BJ (cell line): ENCODE measurements around the gene PNMA1. TPM values are rescaled to one million over a fixed set of nuclear protein-coding genes. Genes with fewer than 3 reads are reported as not detected.

Source experiments
- CTCF ChIA-PET: fragments of 350-600 bp; formaldehyde crosslinking; extraction: SDS; loops from one replicate; lab custom pipeline; 2021; ENCODE audit warnings: antibody characterized with exemption, inconsistent platforms; lab: Yijun Ruan, JAX
- POLR2A ChIA-PET: fragments of 300-600 bp; sonication (Branson Sonifier 250); formaldehyde crosslinking; extraction: SDS; loops from one replicate; lab custom pipeline; 2021; ENCODE audit warnings: antibody characterized with exemption; lab: Charles Lee
- DNase-seq: peaks from one replicate; pipeline ENCODE4 v3.0.0-alpha.2; 2011; ENCODE audit warnings: low read depth
- H3K27me3 ChIP-seq: 2 replicates; pipeline ENCODE4 v1.6.0; 2011; ENCODE audit warnings: low read length; ENCODE audit not compliant: control insufficient read depth, insufficient read depth
- H3K36me3 ChIP-seq: 2 replicates; pipeline ENCODE4 v1.5.1; 2011; ENCODE audit warnings: low read length; ENCODE audit not compliant: control insufficient read depth, insufficient read depth
- H3K4me3 ChIP-seq: 2 replicates; pipeline ENCODE4 v1.5.1; 2011; ENCODE audit warnings: low read depth, mild to moderate bottlenecking, control low read depth, low read length
- CTCF ChIP-seq: IDR thresholded peaks from 2 replicates; pipeline ENCODE4 v1.5.1; 2011; ENCODE audit warnings: low read depth, mild to moderate bottlenecking, control low read depth, inconsistent platforms, low read length, moderate library complexity; ENCODE audit not compliant: insufficient read depth
- polyA plus RNA-seq: library from polyadenylated mRNA; depleted of rRNA; stranded (reverse); fragments of >200 nt; gene quantifications from 2 replicates; pipeline ENCODE4 v1.2.3, GENCODE V29; 2011

PNMA1 gene
- polyA plus RNA-seq, 1 experiment: 11.6 TPM

DNA sequence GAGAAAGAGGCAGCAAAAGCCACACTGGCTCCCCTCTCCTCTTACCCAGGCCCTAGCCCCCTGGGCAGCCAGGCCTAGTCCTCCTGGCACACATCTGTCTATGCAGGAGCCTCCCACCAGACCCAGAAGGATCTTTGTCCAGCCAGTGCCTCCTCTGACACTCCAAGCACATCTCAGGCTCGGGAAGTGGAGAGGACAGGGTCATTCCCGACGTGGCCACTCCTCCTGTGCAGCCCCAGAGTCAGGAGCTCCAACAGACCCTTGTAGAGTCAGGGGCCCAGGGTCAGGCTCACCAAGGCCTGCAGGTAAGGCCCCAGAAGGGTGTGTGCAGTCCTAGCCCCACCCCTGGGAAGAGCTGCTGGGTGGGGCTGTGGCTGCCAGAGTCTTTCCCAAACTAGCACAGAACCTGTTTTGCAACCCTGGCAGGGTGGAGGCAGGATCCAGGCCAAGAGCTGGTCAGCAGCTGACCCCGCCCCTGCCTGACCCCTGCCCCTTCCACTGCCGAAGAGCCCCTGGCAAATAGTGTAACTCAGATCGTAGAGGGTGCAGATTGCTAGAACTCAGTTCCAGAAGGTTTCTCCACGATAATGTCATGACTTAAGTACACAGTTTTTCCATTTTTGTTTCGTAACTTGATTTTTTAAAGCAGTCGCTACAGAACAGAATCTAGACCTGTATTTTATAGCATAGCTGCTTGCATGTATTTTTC lies 26.6 kb upstream of the PNMA1 start:
- POLR2A ChIA-PET: interaction anchor here (0.6 kb wide), 2 partner anchors 14 to 16 kb away, joined by 3 read pairs; no protein-coding TSS in a partner anchor
- Histone ChIP-seq H3K27me3 (no peaks in the 10 kb centered on the region), H3K4me3 (no peak overlapping the region), H3K36me3 (peaks cover 27% of the 10 kb centered on the region)
- CTCF ChIA-PET: interaction anchor here (0.6 to 6.4 kb wide), 9 partner anchors 9 to 109 kb away, joined by 3 to 45 read pairs (median 5); no protein-coding TSS in a partner anchor
- no peak for TF ChIP-seq CTCF
- no peak for DNase-seq

GRCh38 chr14:73739899-73740617 lies 25.9 kb upstream of the PNMA1 start:
- peaks cover 30% of the 10 kb centered on the region for H3K36me3 ChIP-seq
- POLR2A ChIA-PET: interaction anchor here (0.6 kb wide), 1 partner anchor 15 kb away, joined by 3 read pairs; no protein-coding TSS in a partner anchor
- no peak for TF ChIP-seq CTCF
- no peak overlapping the region for H3K4me3 ChIP-seq
- CTCF ChIA-PET: interaction anchor here (0.6 to 6.4 kb wide), 7 partner anchors 12 to 110 kb away, joined by 3 to 45 read pairs (median 4); no protein-coding TSS in a partner anchor
- H3K27me3 ChIP-seq: no peaks in the 10 kb centered on the region
- DNase-seq: no peak

DNA sequence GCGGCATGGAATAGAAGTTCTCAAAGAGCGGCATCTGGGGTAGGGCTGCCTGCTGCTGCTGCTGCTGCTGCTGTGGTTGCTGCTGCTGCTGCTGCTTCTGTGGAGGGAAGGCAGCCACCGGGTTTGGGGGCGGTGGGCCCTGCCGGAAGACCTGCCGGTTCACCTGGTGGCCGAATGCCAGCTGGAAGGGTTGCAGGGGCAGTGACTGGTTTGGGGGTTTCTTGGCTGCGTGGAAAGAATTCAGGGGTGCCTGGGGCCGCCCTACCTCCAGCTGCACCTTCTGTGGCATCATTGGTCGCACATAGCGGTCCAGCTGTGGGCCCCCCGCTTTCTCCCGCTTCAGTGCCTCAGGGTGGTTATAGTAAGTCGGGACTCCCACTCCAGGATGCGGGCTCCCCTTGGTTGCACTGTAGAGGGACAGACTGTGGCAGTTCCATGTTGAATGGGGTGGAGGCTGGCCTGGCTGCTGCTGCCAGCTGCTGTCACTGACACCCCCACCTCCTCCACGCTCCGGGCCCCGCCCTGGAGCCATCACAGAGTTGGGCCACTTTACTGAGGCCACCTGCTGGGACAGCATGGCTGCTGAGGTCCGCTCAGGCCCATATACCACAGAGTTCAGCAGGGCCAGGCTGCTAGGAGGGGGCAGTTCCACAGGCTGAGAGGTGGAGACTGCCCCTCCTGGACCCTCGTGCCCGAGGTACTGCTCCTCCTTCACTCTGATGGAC lies 25.2 kb upstream of the PNMA1 start:
- TF ChIP-seq CTCF: no peak
- no peak for DNase-seq
- POLR2A ChIA-PET: no interaction called here
- Histone ChIP-seq H3K27me3 (no peaks in the 10 kb centered on the region), H3K36me3 (peaks cover 31% of the 10 kb centered on the region), H3K4me3 (no peak overlapping the region)
- CTCF ChIA-PET: interaction anchor here (1.4 to 6.4 kb wide), 2 partner anchors 11 to 15 kb away, joined by 4 to 45 read pairs; no protein-coding TSS in a partner anchor

DNA sequence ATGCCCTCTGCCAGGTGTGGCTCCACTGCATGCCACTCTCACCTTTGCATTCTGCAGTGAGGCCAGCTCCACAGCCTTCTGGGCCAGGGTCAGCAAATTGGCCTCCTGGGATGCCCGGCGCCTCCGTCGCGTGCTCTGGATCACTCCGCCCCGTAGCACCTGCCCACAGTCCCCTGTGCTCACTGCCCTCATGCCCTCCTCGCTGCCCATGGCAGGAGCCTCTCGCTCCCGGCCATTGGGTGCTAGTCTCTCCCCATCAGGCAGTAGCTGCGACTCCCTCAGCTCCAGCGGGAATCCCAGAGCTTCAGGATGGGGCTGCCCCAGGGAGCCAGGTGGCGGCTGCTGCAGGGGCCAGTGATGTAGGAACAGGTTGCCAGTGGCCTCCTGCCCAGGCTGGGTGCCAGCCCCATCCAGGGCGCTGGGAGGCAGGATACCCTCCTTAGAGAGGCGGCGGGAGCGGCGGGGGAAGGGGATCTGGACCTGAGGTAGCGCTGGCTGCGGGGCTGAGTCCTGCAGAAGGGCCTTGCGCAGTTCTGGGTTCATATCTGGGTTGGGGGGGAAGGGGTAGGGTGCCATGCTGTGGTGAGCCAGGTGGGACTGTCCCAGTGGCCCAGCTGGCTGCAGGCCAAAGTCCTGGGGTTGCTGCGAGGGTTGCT lies 24.5 kb upstream of the PNMA1 start:
- Histone ChIP-seq H3K4me3 (no peak overlapping the region), H3K27me3 (no peaks in the 10 kb centered on the region), H3K36me3 (peaks cover 31% of the 10 kb centered on the region)
- ChIA-PET POLR2A (no interaction called here), CTCF (interaction anchor here (1.4 to 6.4 kb wide), 2 partner anchors 10 to 14 kb away, joined by 4 to 45 read pairs; no protein-coding TSS in a partner anchor)
- DNase-seq: no peak
- TF ChIP-seq CTCF: no peak
